AG09309 (cell line): ENCODE results near the gene NOPCHAP1.

Experiments used
- DNase-seq: peaks from one replicate; pipeline ENCODE4 v3.0.0-alpha.2; 2010; ENCODE audit warnings: low read depth
- H3K4me3 ChIP-seq: 2 replicates; pipeline ENCODE4 v1.5.1; 2011; ENCODE audit warnings: mild to moderate bottlenecking, low read depth, low read length, moderate library complexity; ENCODE audit not compliant: control insufficient read depth
- TF ChIP-seq, protein P1 (sequence below): IDR thresholded peaks from 2 replicates; pipeline ENCODE4 v1.5.1; 2011; ENCODE audit warnings: mild to moderate bottlenecking, low read depth, low read length, inconsistent platforms; ENCODE audit not compliant: insufficient read depth, control insufficient read depth; ENCODE audit errors: missing control alignments

Gene NOPCHAP1

DNA sequence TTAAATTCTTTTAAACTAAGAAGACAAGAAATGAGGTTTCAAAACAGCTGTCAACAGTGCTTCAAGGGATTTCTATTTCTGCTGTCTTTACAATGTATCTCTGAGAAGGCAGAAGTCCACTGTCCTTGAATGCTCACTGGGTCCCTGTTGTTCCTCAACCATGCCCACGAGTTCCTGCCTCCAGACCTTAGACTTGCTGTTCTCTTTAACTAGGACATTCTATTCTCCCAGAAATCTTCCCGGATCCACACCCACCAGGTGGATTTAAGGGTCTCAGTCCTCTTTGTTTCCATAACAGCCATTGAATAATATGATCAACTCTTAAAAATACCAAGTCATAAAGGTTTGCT is 21.3 kb upstream of the NOPCHAP1 start:
- TF ChIP-seq, protein P1, sequence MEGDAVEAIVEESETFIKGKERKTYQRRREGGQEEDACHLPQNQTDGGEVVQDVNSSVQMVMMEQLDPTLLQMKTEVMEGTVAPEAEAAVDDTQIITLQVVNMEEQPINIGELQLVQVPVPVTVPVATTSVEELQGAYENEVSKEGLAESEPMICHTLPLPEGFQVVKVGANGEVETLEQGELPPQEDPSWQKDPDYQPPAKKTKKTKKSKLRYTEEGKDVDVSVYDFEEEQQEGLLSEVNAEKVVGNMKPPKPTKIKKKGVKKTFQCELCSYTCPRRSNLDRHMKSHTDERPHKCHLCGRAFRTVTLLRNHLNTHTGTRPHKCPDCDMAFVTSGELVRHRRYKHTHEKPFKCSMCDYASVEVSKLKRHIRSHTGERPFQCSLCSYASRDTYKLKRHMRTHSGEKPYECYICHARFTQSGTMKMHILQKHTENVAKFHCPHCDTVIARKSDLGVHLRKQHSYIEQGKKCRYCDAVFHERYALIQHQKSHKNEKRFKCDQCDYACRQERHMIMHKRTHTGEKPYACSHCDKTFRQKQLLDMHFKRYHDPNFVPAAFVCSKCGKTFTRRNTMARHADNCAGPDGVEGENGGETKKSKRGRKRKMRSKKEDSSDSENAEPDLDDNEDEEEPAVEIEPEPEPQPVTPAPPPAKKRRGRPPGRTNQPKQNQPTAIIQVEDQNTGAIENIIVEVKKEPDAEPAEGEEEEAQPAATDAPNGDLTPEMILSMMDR, result no peak

DNA sequence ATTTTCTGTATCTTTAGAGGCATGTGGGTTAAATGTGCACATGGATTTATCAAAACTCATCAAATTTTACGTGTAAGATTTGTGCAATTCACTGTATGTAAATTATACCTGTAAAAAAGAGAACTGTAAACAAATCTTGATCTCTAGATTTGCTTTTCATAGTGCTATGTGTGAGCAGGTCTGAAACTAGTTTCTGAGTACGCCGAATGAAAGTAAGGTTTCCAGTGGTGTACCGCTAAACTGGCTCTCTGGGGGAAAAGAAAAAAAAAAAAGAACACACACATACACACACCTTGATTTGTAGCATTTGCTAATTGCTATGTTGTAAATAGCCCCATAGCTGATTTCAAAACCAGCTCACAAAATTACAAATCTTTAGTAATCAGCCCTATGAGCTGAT is 19.4 kb upstream of the NOPCHAP1 start:
- no peak overlapping the region for H3K4me3 ChIP-seq
- DNase-seq, result no peak
- TF ChIP-seq, protein P1, result no peak

More for the DNA sequence above, 21.3 kb upstream of the NOPCHAP1 start:
- DNase-seq, result no peak
- H3K4me3 ChIP-seq, result no peak overlapping the region

DNA sequence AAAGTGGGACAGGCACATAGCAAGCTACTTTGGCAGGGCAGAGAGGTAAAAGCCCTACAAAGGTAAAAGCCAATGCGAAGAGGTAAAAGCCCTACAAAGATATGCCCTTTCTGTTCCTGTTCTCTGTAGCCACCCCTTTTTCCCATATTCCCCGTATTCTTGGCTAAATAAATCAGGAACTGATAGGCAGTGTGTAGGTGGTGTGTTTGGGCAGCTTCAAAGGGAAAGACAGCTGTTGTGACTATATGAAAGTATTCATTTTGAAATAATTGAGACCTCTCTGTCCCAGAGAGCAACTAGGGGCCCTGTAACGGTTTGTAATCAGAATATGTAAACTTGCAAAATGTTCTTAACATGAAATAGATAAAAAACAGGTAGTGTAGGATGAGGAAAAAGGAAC is 16.8 kb upstream of the NOPCHAP1 start:
- TF ChIP-seq, protein P1, result no peak
- H3K4me3 ChIP-seq, result no peak overlapping the region

DNA sequence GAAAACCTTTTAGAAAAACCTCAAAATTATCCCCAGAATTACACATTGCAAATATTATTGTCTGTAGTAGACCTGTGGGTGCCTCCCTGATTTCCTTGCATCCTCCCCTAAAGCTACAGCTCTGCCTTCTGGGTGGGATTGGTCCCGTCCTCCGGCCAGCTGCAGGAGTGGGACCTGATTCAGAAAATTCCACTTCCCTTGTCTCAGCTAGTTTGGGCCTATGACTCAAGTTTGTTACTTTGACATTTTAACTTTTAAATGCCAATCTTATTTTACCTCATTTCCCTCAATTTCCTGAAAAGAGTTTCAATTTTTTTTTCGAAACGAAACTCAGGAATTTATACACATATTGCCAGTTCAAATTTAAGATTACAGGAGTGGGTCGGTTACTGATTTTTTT is 14.8 kb upstream of the NOPCHAP1 start:
- no peak overlapping the region for H3K4me3 ChIP-seq
- DNase-seq, result no peak
- TF ChIP-seq, protein P1, result no peak

More for the DNA sequence above, 16.8 kb upstream of the NOPCHAP1 start:
- no peak for DNase-seq

DNA sequence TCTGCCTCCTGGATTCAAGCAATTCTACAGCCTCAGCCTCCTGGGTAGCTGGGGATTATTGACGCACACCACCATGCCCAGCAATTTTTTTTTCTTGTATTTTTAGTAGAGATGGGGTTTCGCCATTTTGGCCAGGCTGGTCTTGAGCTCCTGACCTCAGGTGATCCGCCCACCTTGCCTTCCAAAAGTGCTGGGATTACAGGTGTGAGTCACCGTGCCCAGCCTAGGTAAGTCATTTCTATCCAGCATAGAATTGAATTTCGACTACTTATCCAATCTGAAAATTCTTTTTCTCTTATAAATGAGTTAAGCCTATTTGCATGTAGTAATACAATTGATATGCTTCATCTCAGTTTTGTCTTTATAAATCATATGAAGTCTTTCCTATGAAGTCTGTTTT is 12.9 kb upstream of the NOPCHAP1 start:
- TF ChIP-seq, protein P1, result no peak
- DNase-seq, result no peak
- no peak overlapping the region for H3K4me3 ChIP-seq

DNA sequence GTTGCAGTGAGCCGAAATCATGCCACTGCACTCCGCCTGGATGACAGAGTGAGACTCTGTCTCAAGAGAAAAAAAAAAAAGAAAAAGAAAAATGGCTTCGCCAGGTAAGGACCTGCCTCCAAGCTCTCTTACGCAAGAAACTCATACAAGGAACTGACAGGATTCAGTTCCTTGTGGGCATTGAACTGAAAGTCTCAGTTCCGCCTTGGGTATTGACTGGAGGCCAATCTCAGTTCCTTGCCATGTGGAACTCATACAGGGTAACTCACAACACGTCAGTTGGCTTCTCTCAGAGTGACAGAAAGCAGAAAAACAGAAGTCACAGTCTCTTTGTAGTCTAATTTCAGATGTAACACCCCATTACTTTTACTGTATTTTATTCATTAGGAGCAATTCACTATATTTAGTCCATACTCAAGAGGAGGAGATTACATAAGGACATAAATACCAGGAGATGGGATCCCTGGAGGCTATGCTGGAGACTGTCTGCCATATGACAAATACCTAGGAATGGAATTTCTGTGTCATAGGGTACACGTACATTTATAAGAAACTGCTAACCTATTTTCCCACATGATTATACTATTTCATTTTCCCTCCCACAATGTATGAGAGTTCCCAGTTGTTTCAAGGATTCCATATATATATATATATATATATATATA is 11.4 kb upstream of the NOPCHAP1 start:
- H3K4me3 ChIP-seq, result no peak overlapping the region
- TF ChIP-seq, protein P1, result no peak
- no peak for DNase-seq

DNA sequence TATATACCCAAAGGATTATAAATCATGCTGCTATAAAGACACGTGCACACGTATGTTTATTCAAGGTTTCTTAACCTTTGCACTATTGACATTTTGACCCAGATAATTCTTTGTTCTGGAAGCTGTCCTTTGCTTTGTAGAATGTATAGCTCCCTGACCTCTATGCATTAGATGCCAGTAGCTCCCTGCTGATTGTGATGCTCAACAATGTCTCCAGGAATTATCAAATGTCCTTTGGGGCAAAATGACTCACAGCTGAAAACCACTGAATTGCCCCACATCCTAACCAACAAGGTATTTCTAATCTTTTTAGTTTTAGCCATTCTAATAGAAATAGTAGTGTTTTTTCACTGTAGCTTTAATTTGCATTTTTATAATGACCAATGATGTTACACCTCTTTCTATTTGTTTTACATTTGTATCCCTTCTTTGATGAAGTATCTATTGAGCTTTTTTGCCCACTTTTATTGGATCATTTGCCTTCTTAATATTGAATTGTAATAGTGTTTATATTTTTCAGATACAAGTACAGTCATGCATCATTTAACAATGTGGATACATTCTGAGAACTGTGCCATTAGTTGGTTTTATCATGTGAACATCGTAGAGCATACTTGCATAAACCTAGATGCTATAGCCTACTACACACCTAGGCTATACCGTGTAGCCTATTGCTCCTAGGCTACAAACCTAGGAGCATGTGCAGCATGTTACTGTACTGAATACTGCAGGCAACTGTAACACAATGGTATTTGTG is 10.4 kb upstream of the NOPCHAP1 start:
- H3K4me3 ChIP-seq, result no peak overlapping the region
- no peak for DNase-seq
- TF ChIP-seq, protein P1, result no peak
